GM12878 (cell line): ENCODE results near the gene ADAM29. TPM values are rescaled to one million over a fixed set of nuclear protein-coding genes. Genes with fewer than 3 reads are reported as not detected.

Source experiments
- ATAC-seq: fragments of 200-7000 bp; cut with Tn5 transposase; 3 replicates; pipeline ENCODE4 v1.9.1; 2020; ENCODE audit warnings: mild to moderate bottlenecking, moderate library complexity
- BruUV-seq: library from RNA; stranded (reverse); fragments of 400-500 nt; replicated peaks from 2 replicates; lab custom pipeline; 2021; lab: Mats Ljungman, UMichigan
- CTCF ChIA-PET: fragments of 300-600 bp; sonication (Branson Sonifier 250); formaldehyde crosslinking; extraction: SDS; loops from one replicate; lab custom pipeline; 2021; ENCODE audit warnings: inconsistent platforms; lab: Yijun Ruan, JAX
- POLR2A ChIA-PET: fragments of 350-600 bp; formaldehyde crosslinking; extraction: SDS; loops from one replicate; lab custom pipeline; 2021; ENCODE audit warnings: inconsistent platforms; lab: Charles Lee
- RAD21 ChIA-PET: fragments of 300-600 bp; sonication (Branson Sonifier 250); formaldehyde crosslinking; loops from one replicate; lab custom pipeline; 2023; ENCODE audit warnings: antibody characterized with exemption; ENCODE audit not compliant: unreplicated experiment; lab: Charles Lee
- SMC1A ChIA-PET: fragments of 300-600 bp; sonication (Branson Sonifier 250); formaldehyde crosslinking; loops from one replicate; lab custom pipeline; 2023; ENCODE audit not compliant: unreplicated experiment, uncharacterized antibody; lab: Charles Lee
- DNase-seq: peaks from one replicate; pipeline ENCODE4 v3.0.0-alpha.2; 2011; ENCODE audit warnings: low read depth, low spot score
- FAIRE-seq: peaks from 3 replicates; lab custom pipeline; 2011; peaks lifted over from hg19 to GRCh38; lab: Jason Lieb, UNC
- H2AFZ ChIP-seq: 2 replicates; pipeline ENCODE4 v1.6.0; 2011; ENCODE audit warnings: low read depth, low read length, control low read depth; ENCODE audit not compliant: control insufficient read depth
- H3K27ac ChIP-seq: 2 replicates; pipeline ENCODE4 v1.5.1; 2011; ENCODE audit warnings: control low read depth; ENCODE audit not compliant: control insufficient read depth, insufficient read depth
- H3K27me3 ChIP-seq, 2 experiments: replicated peaks in 1 of 2; 2 replicates each; pipeline versions ENCODE4 v1.6.0 to v1.6.1; 2011; ENCODE audit warnings: low read length in 1 of 2; ENCODE audit not compliant: control insufficient read depth in 2 of 2, insufficient read depth in 2 of 2
- H3K36me3 ChIP-seq, 2 experiments: 2 replicates each; pipeline ENCODE4 v1.5.1; 2011; ENCODE audit warnings: low read length in 1 of 2; ENCODE audit not compliant: control insufficient read depth in 2 of 2, insufficient read depth in 2 of 2
- H3K4me1 ChIP-seq: 2 replicates; pipeline ENCODE4 v1.6.1; 2011; ENCODE audit warnings: mild to moderate bottlenecking, low read length, moderate library complexity, mixed read lengths; ENCODE audit not compliant: control insufficient read depth, insufficient read depth
- H3K4me2 ChIP-seq: 2 replicates; pipeline ENCODE4 v1.6.0; 2011; ENCODE audit warnings: control low read depth; ENCODE audit not compliant: control insufficient read depth, insufficient read depth
- H3K4me3 ChIP-seq: fragments of 200-600 bp; sonication (generic); 2 replicates; pipeline ENCODE4 v1.5.1; 2016
- H3K79me2 ChIP-seq: 2 replicates; pipeline ENCODE4 v1.6.0; 2011; ENCODE audit warnings: low read length; ENCODE audit not compliant: control insufficient read depth, insufficient read depth
- H3K9ac ChIP-seq: 2 replicates; pipeline ENCODE4 v1.8.0; 2011; ENCODE audit warnings: low read length, control low read depth, mixed read lengths; ENCODE audit not compliant: control insufficient read depth, insufficient read depth
- H3K9me3 ChIP-seq: replicated peaks from 3 replicates; pipeline ENCODE4 v1.5.1; 2011; ENCODE audit warnings: mild to moderate bottlenecking, low read length; ENCODE audit not compliant: control insufficient read depth, insufficient read depth
- H4K20me1 ChIP-seq: 2 replicates; pipeline ENCODE4 v1.6.0; 2011; ENCODE audit not compliant: control insufficient read depth, insufficient read depth
- CTCF ChIP-seq, 3 experiments: IDR thresholded peaks in 2 of 3; conservative IDR thresholded peaks in 1 of 3; 2 replicates each; pipeline ENCODE4 v1.5.1; 2011; ENCODE audit warnings: low read depth in 3 of 3, low read length in 3 of 3, mild to moderate bottlenecking in 3 of 3, control low read depth in 2 of 3, moderate library complexity in 2 of 3, inconsistent platforms in 1 of 3, mixed read lengths in 1 of 3; ENCODE audit not compliant: control insufficient read depth in 2 of 3, insufficient read depth in 1 of 3; ENCODE audit errors: extremely low read depth in 1 of 3
- HDAC6 ChIP-seq: fragments of 200-600 bp; sonication (generic); IDR thresholded peaks from one replicate; pipeline ENCODE4 v1.8.0; 2017; ENCODE audit warnings: antibody characterized with exemption; ENCODE audit not compliant: unreplicated experiment
- MTA3 ChIP-seq: IDR thresholded peaks from 2 replicates; pipeline ENCODE4 v1.6.1; 2012; ENCODE audit warnings: low read length, inconsistent platforms, borderline replicate concordance
- NFXL1 ChIP-seq: fragments of 450-650 bp; IDR thresholded peaks from 2 replicates; pipeline ENCODE4 v1.6.1; 2017; ENCODE audit warnings: antibody characterized with exemption, mild to moderate bottlenecking, borderline replicate concordance
- SIX5 ChIP-seq: IDR thresholded peaks from 2 replicates; pipeline ENCODE4 v1.6.1; 2011; ENCODE audit warnings: mild to moderate bottlenecking, low read depth, low read length, moderate library complexity; ENCODE audit not compliant: severe bottlenecking
- TCF12 ChIP-seq: IDR thresholded peaks from 2 replicates; pipeline ENCODE4 v1.6.1; 2011; ENCODE audit warnings: low read depth, mild to moderate bottlenecking, low read length
- TCF7 ChIP-seq: IDR thresholded peaks from 2 replicates; pipeline ENCODE4 v1.6.1; 2014; ENCODE audit warnings: antibody characterized with exemption, borderline replicate concordance
- WGBS: methylation state at CpG from one replicate; pipeline ENCODE4 v1.1.6; 2016; ENCODE audit warnings: low lambda C conversion rate; ENCODE audit not compliant: insufficient replicate concordance, insufficient coverage; ENCODE audit errors: missing lambda C conversion rate; 5-methylcytosine and 5-hydroxymethylcytosine counted together
- in situ Hi-C: fragments of 300-500 bp; cut with MboI; formaldehyde crosslinking; loops from 9 replicates; pipeline ENCODE4 v1.14.3; 2018; ENCODE audit warnings: mixed read lengths
- intact Hi-C: fragments of 100-400 bp; cut with micrococcal nuclease; formaldehyde crosslinking; loops from one replicate; pipeline ENCODE4 v1.14.2; 2022; ENCODE audit not compliant: unreplicated experiment
- polyA plus RNA-seq, 11 experiments: library from polyadenylated mRNA; depleted of rRNA in 4 of 11; unstranded in 6 of 11; stranded (reverse) in 5 of 11; fragments of >200 nt; fragmentation: Nextera tagmentation in 4 of 11; fragmentation: Illumina TruSeq in 1 of 11; extraction: Ambion mirVana in 4 of 11; extraction: Trizol in 1 of 11; gene quantifications; 1 replicate in 1 of 11; 2 replicates in 10 of 11; pipeline versions ENCODE4 v1.2.1 to v1.2.3, GENCODE V29; 2011 to 2016; ENCODE audit warnings: inconsistent platforms in 2 of 11, missing spikeins in 2 of 11, low read depth in 1 of 11
- total RNA-seq, 4 experiments: library from RNA; depleted of rRNA in 3 of 4; stranded (reverse); fragments of >200 nt in 3 of 4; fragmentation: Illumina TruSeq in 1 of 4; extraction: Trizol in 1 of 4; gene quantifications; 2 replicates each; pipeline versions ENCODE4 v1.2.1 to v1.2.3, GENCODE V29; 2013 to 2021

The ADAM29 gene
- total and polyA plus RNA-seq, 10 of the 15 experiments (the other 5 are each of a cell fraction or from before 2014, with no cell fraction given): 0.04 to 0.20 (median 0.10) TPM; not detected in 7

- Histone ChIP-seq H3K4me1 (no peaks in the 10 kb centered on the region; the same call in none of the 2 replicates), H2AFZ (no peak overlapping the region), H3K27ac (no peak overlapping the region), H3K9ac (no peak overlapping the region), H3K27me3 (no peaks in the 10 kb centered on the region), H3K4me2 (no peak overlapping the region), H3K4me3 (no peak overlapping the region), H4K20me1 (no peaks in the 10 kb centered on the region), H3K36me3 (no peaks in the 10 kb centered on the region), H3K79me2 (no peaks in the 10 kb centered on the region), H3K9me3 (no peaks in the 10 kb centered on the region)
- ChIA-PET RAD21 (no interaction called here), SMC1A (interaction anchor here (1.2 to 2.9 kb wide), 6 partner anchors 8 to 52 kb away, joined by 3 to 19 read pairs (median 4); no protein-coding TSS in a partner anchor), CTCF (interaction anchor here (1.2 to 2.3 kb wide), 3 partner anchors 12 to 60 kb away, joined by 3 to 7 read pairs (median 6); no protein-coding TSS in a partner anchor), POLR2A (no interaction called here)
- intact Hi-C loops (no loop called here), in situ Hi-C loops (no loop called here)
- TF ChIP-seq TCF12: no peak
- TF ChIP-seq SIX5: no peak
- TF ChIP-seq NFXL1: no peak
- TF ChIP-seq CTCF (IDR thresholded peaks at IDR 0.05 in 2 of 3, conservative IDR thresholded peaks at IDR 0.05 in 1 of 3; ENCODE audit: control insufficient read depth in 2 of 3, extremely low read depth in 1 of 3, insufficient read depth in 1 of 3, low read depth in 3 of 3, low read length in 3 of 3): no peak
- TF ChIP-seq TCF7: no peak
- TF ChIP-seq MTA3: no peak
- no peak for TF ChIP-seq HDAC6
- ATAC-seq: no peak
- BruUV-seq: no TSS peak
- FAIRE-seq: no peak
- no peak for DNase-seq
- WGBS: 88% methylated on average over 4 of the region's 4 CpGs
Measured at GRCh38 chr4:174934360-174934759, 16.2 kb downstream of the ADAM29 start.
